GM19023 (cell line): ENCODE measurements around the gene PELI1.

ENCODE experiments used
- ATAC-seq: cut with Tn5 transposase; IDR thresholded peaks from one replicate; pipeline ENCODE4 v1.9.1; 2021; ENCODE audit warnings: mild to moderate bottlenecking, moderate library complexity; ENCODE audit not compliant: unreplicated experiment

Gene PELI1

GRCh38 chr2:64162516-64162915 lies 18.3 kb upstream of the PELI1 start:
- ATAC-seq, result no peak

- no peak for ATAC-seq
These were observed 13.6 kb upstream of the PELI1 start for GRCh38 chr2:64157792-64158191.

DNA sequence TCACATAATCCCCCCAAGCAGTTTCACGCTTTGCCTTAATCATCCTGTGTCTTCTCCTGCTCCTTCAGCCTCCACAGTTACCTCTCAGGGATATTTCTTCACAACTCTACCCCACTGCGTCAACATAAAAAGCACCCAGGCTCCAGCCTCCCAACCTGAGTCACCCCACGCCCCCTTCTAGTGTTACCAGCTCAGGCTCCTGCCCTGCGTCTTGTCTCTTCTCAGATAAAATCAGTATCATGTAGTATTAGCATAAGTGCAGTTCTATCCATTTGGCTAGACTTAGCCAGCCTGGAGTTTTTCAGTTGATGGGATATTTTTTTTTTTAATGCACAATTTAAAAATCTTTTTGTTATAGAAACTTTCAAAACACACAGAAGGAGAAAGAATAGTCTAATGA lies 9.6 kb upstream of the PELI1 start:
- no peak for ATAC-seq

DNA sequence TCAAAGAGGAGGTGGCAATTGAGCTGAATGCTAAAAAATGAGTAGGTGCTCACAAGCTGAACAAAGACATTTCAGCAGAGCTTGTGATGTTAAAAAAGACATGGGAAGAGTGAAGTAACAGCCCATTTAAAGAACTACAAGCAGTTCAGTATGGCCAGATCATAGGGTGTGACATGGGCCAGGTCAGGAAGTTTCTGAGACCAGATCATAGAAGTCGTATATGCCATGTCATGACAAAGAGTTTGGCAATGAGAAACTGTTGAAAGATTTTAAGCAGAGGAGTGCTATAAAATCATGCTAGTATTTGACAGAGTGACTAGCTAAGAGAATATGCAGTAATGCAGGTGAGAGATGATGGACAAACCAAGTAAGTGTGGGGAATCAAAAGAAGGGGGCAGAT lies 7.3 kb upstream of the PELI1 start:
- no peak for ATAC-seq

DNA sequence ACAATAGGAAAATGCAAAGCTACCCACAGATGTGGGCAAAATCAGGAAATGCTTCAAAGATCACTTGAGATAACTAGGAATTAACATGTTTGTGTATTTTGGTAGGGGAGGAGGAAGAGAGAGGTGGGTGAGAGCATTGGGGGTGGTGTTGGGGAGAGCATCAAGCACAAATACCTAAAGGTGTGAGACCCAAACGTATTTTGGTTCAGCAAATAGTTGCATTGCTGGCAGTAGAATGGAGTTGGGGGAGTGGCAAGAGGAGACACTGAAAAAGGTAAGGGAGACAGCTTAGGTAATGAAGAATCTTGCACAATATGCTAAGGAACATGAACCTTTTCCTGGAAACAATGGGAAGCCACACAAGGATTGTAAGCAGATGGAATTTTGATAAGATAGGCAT lies 1.5 kb upstream of the PELI1 start:
- no peak for ATAC-seq

DNA sequence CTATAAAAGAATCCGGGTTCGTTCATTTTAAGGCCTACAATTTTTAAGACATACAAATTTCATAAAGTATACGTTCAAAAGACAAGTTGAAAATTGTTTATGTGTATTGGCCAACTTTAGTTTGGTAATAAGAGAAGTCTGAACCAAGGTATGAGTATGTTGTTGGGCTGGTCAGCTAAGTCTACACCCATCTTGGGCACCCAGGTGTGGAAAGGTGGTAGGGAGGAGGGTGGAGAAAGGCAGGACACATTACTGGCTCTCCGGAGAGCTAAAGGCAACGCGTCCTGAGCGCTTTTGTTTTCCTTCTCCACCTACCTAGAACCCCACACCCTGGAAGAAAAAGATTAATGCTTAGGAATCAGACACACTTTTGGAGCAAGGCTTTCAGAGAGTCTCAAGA lies 899 bp upstream of the PELI1 start:
- ATAC-seq, result no peak

DNA sequence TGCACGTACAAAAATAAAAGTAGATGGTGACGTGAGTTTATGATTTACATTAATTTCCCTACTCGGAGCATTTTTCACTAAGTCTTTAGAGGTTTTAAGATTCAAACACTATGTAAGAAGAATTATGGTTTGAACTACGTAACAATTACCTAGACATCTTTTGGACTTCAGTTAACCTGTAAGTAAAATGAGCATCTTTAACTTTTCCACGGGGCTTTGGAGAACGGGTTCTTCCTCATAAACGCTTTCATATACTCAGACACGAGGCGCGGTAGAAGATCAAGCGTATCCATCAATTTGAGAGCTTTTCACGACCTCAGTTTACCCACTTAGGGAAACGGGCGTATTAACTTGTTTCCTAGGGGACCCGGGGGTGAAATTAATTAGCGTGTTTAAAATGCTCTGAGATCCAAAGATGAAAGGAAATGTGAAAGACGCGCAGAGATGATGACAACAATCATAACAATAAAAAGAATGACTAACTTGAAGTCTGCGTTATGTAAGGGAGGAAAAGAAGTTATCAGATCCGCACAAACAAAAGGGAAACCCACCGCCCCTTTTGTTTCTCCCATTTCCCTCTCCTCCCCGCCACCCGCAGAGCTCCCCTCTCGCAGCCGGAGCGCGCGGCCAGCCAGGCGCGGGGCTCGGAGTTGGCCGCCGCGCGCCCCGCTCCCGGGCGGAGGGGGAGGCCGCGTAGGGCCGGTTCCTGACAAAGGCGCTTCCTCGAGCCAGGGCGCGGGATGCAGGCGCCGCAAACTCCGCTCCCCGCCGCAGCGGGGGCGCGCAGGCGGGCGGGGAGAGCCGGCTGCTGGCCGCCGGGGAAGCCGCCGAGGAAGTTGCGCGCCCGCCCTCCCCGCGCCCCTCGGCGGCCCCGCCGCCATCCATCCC lies 807 bp downstream of the PELI1 start:
- peak; percentile 18 for ATAC-seq

GRCh38 chr2:64142741-64143168 lies 1.5 kb downstream of the PELI1 start:
- no peak for ATAC-seq

DNA sequence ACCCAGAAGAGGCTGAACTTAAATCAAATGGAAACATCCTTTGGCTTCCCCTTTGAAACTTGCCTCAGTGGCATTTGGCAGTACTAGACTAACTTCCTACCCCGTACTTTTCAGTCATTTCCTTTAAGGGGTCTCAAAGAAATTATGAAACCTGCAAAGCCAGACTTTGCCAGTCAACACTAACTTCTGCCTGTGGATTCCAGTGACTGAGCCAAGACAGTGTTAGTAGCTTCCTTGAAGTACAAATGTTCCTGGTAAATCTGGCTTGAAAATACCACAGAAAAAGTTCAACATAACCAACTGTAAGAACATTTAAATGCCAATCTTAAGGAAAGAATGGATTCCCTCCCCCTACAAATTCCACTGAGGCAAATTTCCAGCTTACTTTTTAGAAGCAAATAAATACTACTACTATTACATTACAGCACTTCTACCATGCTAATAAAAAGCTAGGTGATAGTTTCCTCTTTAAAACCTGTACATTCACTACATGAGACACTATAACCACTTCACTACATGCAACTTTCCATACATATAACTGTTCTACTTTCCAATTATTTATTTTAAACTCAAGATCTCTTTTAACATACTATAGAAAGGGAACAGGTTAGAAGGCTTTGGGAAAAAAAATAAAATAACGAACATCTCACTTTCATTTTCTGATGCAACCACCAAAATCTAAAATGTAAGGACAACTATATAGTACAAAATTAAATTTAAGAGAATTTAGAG lies 2.4 kb downstream of the PELI1 start:
- ATAC-seq, result no peak

DNA sequence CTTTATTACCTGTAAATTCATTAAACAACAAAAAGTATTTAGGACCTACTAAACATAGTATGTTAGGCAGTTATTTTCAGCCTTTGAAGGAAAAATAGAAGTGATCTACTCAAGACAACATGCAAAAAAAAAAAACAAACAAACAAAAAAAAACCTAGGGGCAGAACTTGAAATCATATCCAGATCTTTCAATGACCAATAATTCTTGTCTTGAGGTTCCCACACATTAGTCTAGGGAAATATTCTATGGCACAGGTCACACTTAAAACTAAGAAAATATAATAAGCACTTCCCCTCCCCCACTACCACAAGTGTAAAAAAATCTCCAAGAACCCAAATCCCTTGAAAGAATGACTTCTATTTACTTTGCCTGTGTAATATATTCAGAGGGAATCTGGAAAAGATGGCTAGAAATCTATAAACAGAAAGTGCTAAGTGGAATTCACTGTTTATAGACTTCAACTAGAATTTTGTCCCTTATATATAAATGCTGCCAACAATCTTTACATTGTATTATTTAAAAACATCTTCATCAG lies 3.5 kb downstream of the PELI1 start:
- ATAC-seq, result no peak

DNA sequence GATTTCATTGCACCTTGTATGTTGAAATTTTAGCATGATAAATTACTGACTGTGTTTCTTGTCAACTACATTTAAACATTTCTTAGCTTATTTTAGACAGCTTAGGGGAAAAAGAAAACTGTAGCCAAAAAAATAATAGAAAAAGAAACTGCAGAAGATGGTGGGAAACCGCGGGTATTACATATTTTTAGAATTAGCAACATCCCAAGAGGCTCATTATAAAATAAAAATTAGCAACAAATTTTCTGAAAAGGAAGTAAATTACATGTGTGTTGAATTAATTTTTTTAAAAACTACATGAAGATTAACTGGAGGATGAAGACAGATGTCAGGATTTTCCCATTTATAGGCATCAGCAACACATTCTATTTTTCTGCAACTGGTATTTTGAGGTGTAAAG lies 4.3 kb downstream of the PELI1 start:
- no peak for ATAC-seq

GRCh38 chr2:64137996-64138395 lies 6.2 kb downstream of the PELI1 start:
- ATAC-seq, result no peak

DNA sequence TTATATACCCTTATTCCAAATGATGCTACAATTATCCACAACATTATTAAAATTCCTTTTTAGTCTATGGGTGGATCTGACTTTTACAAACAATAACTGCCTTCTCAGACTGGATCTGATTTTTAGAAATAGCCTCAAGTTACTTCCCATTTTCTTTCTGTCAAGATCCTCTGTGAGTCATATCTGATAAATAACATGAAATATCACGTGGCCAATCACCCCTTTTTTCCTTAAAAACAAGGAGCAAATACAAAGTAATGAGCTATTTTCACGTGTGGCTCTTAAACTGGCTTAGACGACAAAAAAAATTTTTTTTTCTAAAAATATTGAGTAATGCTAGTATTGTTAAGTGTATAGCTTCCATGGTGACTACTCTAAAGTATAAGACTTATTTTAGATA lies 6.7 kb downstream of the PELI1 start:
- no peak for ATAC-seq

DNA sequence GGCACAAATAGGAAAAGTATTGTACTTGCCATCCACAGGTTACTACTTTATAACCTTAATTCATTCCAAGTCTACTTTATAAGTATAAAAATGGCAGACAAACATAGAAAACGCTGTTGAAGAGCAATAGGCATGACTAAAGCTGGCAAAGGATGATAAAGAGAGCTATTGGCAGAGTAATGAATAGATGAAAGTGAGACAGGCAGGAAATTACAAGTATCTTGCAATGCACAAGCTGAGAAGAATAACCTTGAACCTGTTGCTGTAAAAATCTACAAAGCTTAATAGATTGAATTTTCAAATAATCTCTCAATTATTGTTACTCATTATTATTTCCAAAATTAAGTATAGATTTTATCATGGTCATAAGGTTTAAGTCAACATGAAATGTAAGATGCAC lies 8.8 kb downstream of the PELI1 start:
- ATAC-seq, result no peak

DNA sequence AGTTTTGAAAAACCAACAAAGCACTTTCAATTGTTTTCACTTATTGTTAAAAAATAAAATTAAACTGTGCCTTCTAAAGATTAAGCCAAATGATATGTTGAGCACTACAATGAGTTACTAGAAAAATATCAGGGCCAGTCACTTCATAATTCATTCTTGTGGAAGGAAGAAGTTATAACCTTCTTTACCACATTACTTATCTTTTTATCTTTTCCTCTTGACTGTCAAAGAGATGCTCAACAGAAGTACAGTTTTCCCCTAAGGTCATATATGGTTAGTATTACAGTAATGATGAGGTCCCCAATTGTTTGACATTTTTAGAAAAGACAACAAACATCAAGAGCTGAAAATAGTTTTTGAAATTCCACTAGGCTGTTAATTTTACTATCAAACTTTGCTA lies 9.4 kb downstream of the PELI1 start:
- ATAC-seq, result no peak

GRCh38 chr2:64133828-64134227 lies 10.4 kb downstream of the PELI1 start:
- ATAC-seq, result no peak

DNA sequence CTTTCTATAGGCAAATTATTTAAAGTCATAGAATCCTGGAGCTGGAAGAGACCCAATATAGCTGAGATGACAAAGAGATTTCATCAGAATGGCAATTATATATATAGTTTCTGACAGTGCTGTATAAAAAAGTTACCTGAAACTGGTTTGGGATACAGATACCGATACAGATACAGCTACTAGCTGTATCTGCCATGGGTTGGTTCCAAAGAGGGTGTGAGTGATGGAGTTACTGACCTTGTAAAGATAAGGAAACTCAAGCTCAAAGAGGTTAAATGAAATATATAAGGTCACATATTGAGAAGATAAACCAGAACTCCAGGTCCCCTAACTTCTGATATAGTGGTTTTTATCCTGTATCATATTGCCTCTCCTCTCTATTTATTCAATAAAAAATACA lies 10.9 kb downstream of the PELI1 start:
- no peak for ATAC-seq

- no peak for ATAC-seq
These were observed 13.9 kb downstream of the PELI1 start for GRCh38 chr2:64130333-64130732.

- ATAC-seq, result no peak
These were observed 15.3 kb downstream of the PELI1 start for GRCh38 chr2:64128943-64129391.

DNA sequence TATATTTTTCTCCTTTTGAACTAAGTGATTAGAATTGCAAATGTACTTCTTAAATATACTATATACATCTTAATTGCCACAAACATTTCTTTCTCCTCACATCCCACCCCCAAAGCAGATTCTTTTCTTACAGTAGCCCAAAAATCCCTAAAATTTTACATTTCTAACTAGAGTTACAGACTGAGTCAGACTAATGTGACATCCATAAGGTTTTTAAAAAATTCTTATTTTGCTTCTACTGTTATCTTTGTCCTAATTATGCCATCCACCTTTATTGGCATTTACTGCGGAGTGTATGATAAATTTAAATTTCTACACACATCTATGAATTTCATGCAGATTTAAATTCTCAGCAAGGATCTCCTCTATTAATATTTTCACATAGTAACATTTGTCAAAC lies 15.8 kb downstream of the PELI1 start:
- ATAC-seq, result no peak

- no peak for ATAC-seq
These were observed 17.1 kb downstream of the PELI1 start for GRCh38 chr2:64127119-64127518.

GRCh38 chr2:64126601-64127000 lies 17.6 kb downstream of the PELI1 start:
- no peak for ATAC-seq
